GM23338 (cell line): ENCODE results near the gene MRTFA. TPM values are rescaled to one million over a fixed set of nuclear protein-coding genes. Genes with fewer than 3 reads are reported as not detected.

Experiments used
- ATAC-seq: fragments of 200-7000 bp; cut with Tn5 transposase; 3 replicates; pipeline ENCODE4 v1.9.1; 2020
- DNase-seq: peaks from one replicate; pipeline ENCODE4 v3.0.0-alpha.2; 2015; ENCODE audit warnings: low spot score
- H2AFZ ChIP-seq: fragments of 200-600 bp; sonication (generic); 2 replicates; pipeline ENCODE4 v1.8.0; 2016; ENCODE audit warnings: antibody characterized with exemption, mild to moderate bottlenecking, moderate library complexity
- H3F3A ChIP-seq: fragments of 200-600 bp; sonication (generic); replicated peaks from 2 replicates; pipeline ENCODE4 v1.8.0; 2017; ENCODE audit warnings: antibody characterized with exemption, mixed run types, low read depth
- H3K27ac ChIP-seq: fragments of 200-600 bp; sonication (generic); 2 replicates; pipeline ENCODE4 v1.6.1; 2016; ENCODE audit warnings: low read depth
- H3K27me3 ChIP-seq: fragments of 200-600 bp; sonication (generic); 2 replicates; pipeline ENCODE4 v1.8.0; 2016; ENCODE audit warnings: mild to moderate bottlenecking, mixed run types, moderate library complexity; ENCODE audit not compliant: insufficient read depth
- H3K36me3 ChIP-seq: fragments of 200-600 bp; sonication (generic); 2 replicates; pipeline ENCODE4 v1.8.0; 2016; ENCODE audit warnings: mild to moderate bottlenecking; ENCODE audit not compliant: insufficient read depth
- H3K4me1 ChIP-seq: fragments of 200-600 bp; sonication (generic); 2 replicates; pipeline ENCODE4 v1.8.0; 2016; ENCODE audit warnings: mild to moderate bottlenecking, moderate library complexity; ENCODE audit not compliant: insufficient read depth
- H3K4me2 ChIP-seq: fragments of 200-600 bp; sonication (generic); 2 replicates; pipeline ENCODE4 v1.7.1; 2017; ENCODE audit warnings: mixed run types
- H3K4me3 ChIP-seq: fragments of 200-600 bp; sonication (generic); 2 replicates; pipeline ENCODE4 v1.6.1; 2016; ENCODE audit warnings: mixed run types
- H3K79me2 ChIP-seq: fragments of 200-600 bp; sonication (generic); replicated peaks from 2 replicates; pipeline ENCODE4 v1.8.0; 2017; ENCODE audit warnings: mild to moderate bottlenecking; ENCODE audit not compliant: insufficient read depth
- H3K9me2 ChIP-seq: fragments of 200-600 bp; sonication (generic); 2 replicates; pipeline ENCODE4 v1.8.0; 2017; ENCODE audit not compliant: insufficient read depth
- H4K20me1 ChIP-seq: fragments of 200-600 bp; sonication (generic); replicated peaks from 2 replicates; pipeline ENCODE4 v1.8.0; 2017; ENCODE audit warnings: mild to moderate bottlenecking; ENCODE audit not compliant: insufficient read depth
- H3K27ac Mint-ChIP-seq: 2 replicates; pipeline ENCODE4 v1.8.0; 2020; ENCODE audit warnings: inconsistent platforms, mild to moderate bottlenecking, moderate library complexity, mixed read lengths
- H3K27me3 Mint-ChIP-seq: 3 replicates; pipeline ENCODE4 v1.8.0; 2022; ENCODE audit warnings: low read depth, mild to moderate bottlenecking, moderate library complexity, mixed read lengths, inconsistent platforms; ENCODE audit not compliant: insufficient read depth, poor library complexity
- H3K36me3 Mint-ChIP-seq: 3 replicates; pipeline ENCODE4 v1.8.0; 2021; ENCODE audit warnings: low read depth, mild to moderate bottlenecking, inconsistent platforms, moderate library complexity, mixed read lengths
- H3K4me1 Mint-ChIP-seq: 3 replicates; pipeline ENCODE4 v1.8.0; 2020; ENCODE audit warnings: mild to moderate bottlenecking, inconsistent platforms, mixed read lengths
- H3K4me3 Mint-ChIP-seq: 3 replicates; pipeline ENCODE4 v1.8.0; 2021; ENCODE audit warnings: moderate library complexity, mild to moderate bottlenecking, inconsistent platforms, mixed read lengths
- H3K9me3 Mint-ChIP-seq: 3 replicates; pipeline ENCODE4 v1.8.0; 2020; ENCODE audit warnings: moderate library complexity, mild to moderate bottlenecking, inconsistent platforms, mixed read lengths
- CREB1 ChIP-seq: fragments of 250-450 bp; sonication (Bioruptor Pico); IDR thresholded peaks from 2 replicates; pipeline ENCODE4 v1.5.0; 2020; ENCODE audit warnings: low read depth, mild to moderate bottlenecking, moderate library complexity
- ETS1 ChIP-seq: IDR thresholded peaks from 2 replicates; pipeline ENCODE4 v1.6.1; 2016; ENCODE audit warnings: antibody characterized with exemption
- EZH2 ChIP-seq: fragments of 200-600 bp; sonication (generic); IDR thresholded peaks from one replicate; pipeline ENCODE4 v1.8.0; 2017; ENCODE audit warnings: antibody characterized with exemption, mild to moderate bottlenecking, low read depth; ENCODE audit not compliant: unreplicated experiment
- JUNB ChIP-seq: IDR thresholded peaks from one replicate; pipeline ENCODE4 v1.6.1; 2016; ENCODE audit warnings: antibody characterized with exemption; ENCODE audit not compliant: unreplicated experiment
- NANOG ChIP-seq: IDR thresholded peaks from 2 replicates; pipeline ENCODE4 v1.6.1; 2016; ENCODE audit warnings: antibody characterized with exemption, borderline replicate concordance
- REST ChIP-seq: IDR thresholded peaks from one replicate; pipeline ENCODE4 v1.6.1; 2018; ENCODE audit warnings: antibody characterized with exemption; ENCODE audit not compliant: unreplicated experiment
- ZNF114 ChIP-seq: fragments of 250-450 bp; sonication (Bioruptor Pico); IDR thresholded peaks from 2 replicates; pipeline ENCODE4 v1.5.0; 2020; ENCODE audit warnings: mild to moderate bottlenecking, moderate library complexity
- polyA plus RNA-seq: library from polyadenylated mRNA; unstranded; fragments of >200 nt; fragmentation: Nextera tagmentation; extraction: Ambion mirVana; gene quantifications from 2 replicates; pipeline ENCODE4 v1.2.1, GENCODE V29; 2016
- total RNA-seq: library from RNA; depleted of rRNA; stranded (reverse); fragments of >200 nt; shearing (Covaris generic); gene quantifications from 2 replicates; pipeline ENCODE4 v1.2.3, GENCODE V29; 2014

Gene MRTFA
- total and polyA plus RNA-seq, 2 experiments from 2014 or later = 18.1 to 92.4 TPM

- no peaks in the 10 kb centered on the region; the same call in 2 of the 3 replicates for H3K9me3 Mint-ChIP-seq
- H3K4me1 ChIP-seq = no peaks in the 10 kb centered on the region
- no peak overlapping the region for H3K4me3 ChIP-seq
- peaks cover 21% of the 10 kb centered on the region for H3K36me3 Mint-ChIP-seq
- H3K27me3 ChIP-seq = no peaks in the 10 kb centered on the region
- no peak overlapping the region for H2AFZ ChIP-seq
- DNase-seq = no peak
- peaks cover 13% of the 10 kb centered on the region for H3K27me3 Mint-ChIP-seq
- H3K79me2 ChIP-seq = no peaks in the 10 kb centered on the region
- H3K27ac Mint-ChIP-seq = no peak overlapping the region
- no peak for TF ChIP-seq ETS1
- no peak for TF ChIP-seq JUNB
- no peak for TF ChIP-seq EZH2
- no peak for TF ChIP-seq ZNF114 (CRISPR knock-in tag)
- no peak for TF ChIP-seq NANOG
- no peak for TF ChIP-seq REST
- no peak for TF ChIP-seq CREB1 (CRISPR knock-in tag)
- no peak for ATAC-seq
- H3K27ac ChIP-seq = no peak overlapping the region
- H4K20me1 ChIP-seq = no peaks in the 10 kb centered on the region
- no peak overlapping the region for H3K4me3 Mint-ChIP-seq
- H3F3A ChIP-seq = no peaks in the 10 kb centered on the region
- no peaks in the 10 kb centered on the region; the same call in 1 of the 2 replicates for H3K36me3 ChIP-seq
- peaks cover 10% of the 10 kb centered on the region for H3K4me1 Mint-ChIP-seq
- no peak overlapping the region for H3K4me2 ChIP-seq
- no peaks in the 10 kb centered on the region for H3K9me2 ChIP-seq
These were observed 234.5 kb downstream of the MRTFA start for GRCh38 chr22:40401981-40402406.

DNA sequence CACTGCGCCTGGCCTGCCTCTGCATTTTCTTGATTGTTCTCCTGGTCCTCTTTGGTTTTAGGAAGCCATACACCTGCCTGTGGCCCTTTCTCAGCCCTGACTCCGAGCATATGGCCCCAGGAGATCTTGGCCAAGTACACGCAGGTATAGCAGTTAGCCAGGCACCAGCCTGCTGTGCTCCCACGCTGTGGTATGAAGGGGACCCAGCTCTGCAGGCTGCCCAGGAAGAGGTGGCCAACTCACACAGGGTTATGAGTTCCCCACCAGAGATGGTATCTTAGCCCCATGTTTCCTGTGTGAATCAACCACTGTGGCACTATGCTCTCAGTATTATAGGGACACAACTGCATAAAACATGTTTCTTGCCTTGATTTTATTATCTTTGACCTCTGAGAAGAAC, 235.0 kb downstream of the MRTFA start:
- no peaks in the 10 kb centered on the region for H4K20me1 ChIP-seq
- no peak overlapping the region for H2AFZ ChIP-seq
- no peak overlapping the region for H3K4me2 ChIP-seq
- DNase-seq (no peak), ATAC-seq (no peak)
- no peaks in the 10 kb centered on the region for H3K9me2 ChIP-seq
- H3K4me1 ChIP-seq = no peaks in the 10 kb centered on the region
- Mint-ChIP-seq H3K27ac (no peak overlapping the region), H3K27me3 (peaks cover 10% of the 10 kb centered on the region), H3K36me3 (peaks cover 21% of the 10 kb centered on the region), H3K4me3 (no peak overlapping the region), H3K4me1 (peaks cover 14% of the 10 kb centered on the region), H3K9me3 (no peaks in the 10 kb centered on the region; the same call in 2 of the 3 replicates)
- no peaks in the 10 kb centered on the region for H3F3A ChIP-seq
- H3K79me2 ChIP-seq = no peaks in the 10 kb centered on the region
- H3K27me3 ChIP-seq = no peaks in the 10 kb centered on the region
- no peaks in the 10 kb centered on the region; the same call in 1 of the 2 replicates for H3K36me3 ChIP-seq
- no peak overlapping the region for H3K4me3 ChIP-seq
- TF ChIP-seq CREB1 (CRISPR knock-in tag) = no peak
- TF ChIP-seq ZNF114 (CRISPR knock-in tag) = no peak
- no peak overlapping the region for H3K27ac ChIP-seq
